HG02623 (cell line): ENCODE results near the gene C18orf54.
"Not testable (repeated sequence)": the region's sequence is repeated elsewhere in the genome, so short reads cannot be mapped to it uniquely, and the experiment has no call there.

Experiments
- ATAC-seq: cut with Tn5 transposase; IDR thresholded peaks from one replicate; pipeline ENCODE4 v1.9.1; 2021; ENCODE audit warnings: moderate library complexity; ENCODE audit not compliant: unreplicated experiment

C18orf54 gene

GRCh38 chr18:54357660-54358494 lies at the start of gene C18orf54, which contains the start of gene STARD6:
Gene C18orf54 (plus strand): TSS chr18:54357906. CDS start chr18:54360573, 2,667 bp downstream.
Gene STARD6 (minus strand): TSS chr18:54357858. CDS start chr18:54354573, 3,285 bp downstream.
- ATAC-seq, result peak; percentile 92

- ATAC-seq, result not testable (repeated sequence)
These were observed 48.1 kb upstream of the C18orf54 start for GRCh38 chr18:54309564-54309963.

GRCh38 chr18:54316071-54316820 lies 41.5 kb upstream of the C18orf54 start:
- no peak for ATAC-seq

- no peak for ATAC-seq
These were observed 34.1 kb upstream of the C18orf54 start for GRCh38 chr18:54323561-54323960.

- ATAC-seq, result no peak
These were observed 33.7 kb upstream of the C18orf54 start for GRCh38 chr18:54323970-54324369.

GRCh38 chr18:54327818-54328217 lies 29.9 kb upstream of the C18orf54 start:
- no peak for ATAC-seq

- no peak for ATAC-seq
These were observed 27.9 kb upstream of the C18orf54 start for GRCh38 chr18:54329787-54330186.

- no peak for ATAC-seq
These were observed 26.7 kb upstream of the C18orf54 start for GRCh38 chr18:54330768-54331548.

- ATAC-seq, result no peak
These were observed 22.0 kb upstream of the C18orf54 start for GRCh38 chr18:54335638-54336173.

GRCh38 chr18:54338230-54338629 lies 19.5 kb upstream of the C18orf54 start:
- ATAC-seq, result no peak

GRCh38 chr18:54351186-54351585 lies 6.5 kb upstream of the C18orf54 start:
- ATAC-seq, result no peak

GRCh38 chr18:54357082-54357659 lies 535 bp upstream of the C18orf54 start:
- peak; percentile 36 for ATAC-seq

- peak; percentile 6 for ATAC-seq
These were observed 862 bp downstream of the C18orf54 start for GRCh38 chr18:54358495-54359040.

- no peak for ATAC-seq
These were observed 1.5 kb downstream of the C18orf54 start for GRCh38 chr18:54359233-54359632.

GRCh38 chr18:54360406-54360805 lies 2.7 kb downstream of the C18orf54 start:
- ATAC-seq, result no peak

- no peak for ATAC-seq
These were observed 20.4 kb downstream of the C18orf54 start for GRCh38 chr18:54378057-54378456.

GRCh38 chr18:54381640-54382039 lies 23.9 kb downstream of the C18orf54 start:
- ATAC-seq, result no peak

GRCh38 chr18:54382076-54382475 lies 24.4 kb downstream of the C18orf54 start:
- ATAC-seq, result no peak

- ATAC-seq, result no peak
These were observed 25.1 kb downstream of the C18orf54 start for GRCh38 chr18:54382733-54383252.

- no peak for ATAC-seq
These were observed 28.3 kb downstream of the C18orf54 start for GRCh38 chr18:54386043-54386442.
